Smooth muscle cell (in vitro differentiated cells): ENCODE measurements around the gene ARL2BP. TPM values are rescaled to one million over a fixed set of nuclear protein-coding genes. Genes with fewer than 3 reads are reported as not detected.

ENCODE experiments used
- DNase-seq: peaks from one replicate; lab custom pipeline; 2025; ENCODE audit not compliant: unreplicated experiment; lab: John Stamatoyannopoulos, UW
- H2AFZ ChIP-seq: fragments of 200-600 bp; sonication (generic); 2 replicates; pipeline ENCODE4 v1.6.0; 2016; ENCODE audit warnings: antibody characterized with exemption, low read depth, mild to moderate bottlenecking
- H3F3A ChIP-seq: fragments of 200-600 bp; sonication (generic); 2 replicates; pipeline ENCODE4 v1.6.0; 2017; ENCODE audit warnings: antibody characterized with exemption, low read depth
- H3K27ac ChIP-seq: fragments of 200-600 bp; sonication (generic); 2 replicates; pipeline ENCODE4 v1.5.1; 2016; ENCODE audit warnings: low read depth, mild to moderate bottlenecking
- H3K27me3 ChIP-seq: fragments of 200-600 bp; sonication (generic); 2 replicates; pipeline ENCODE4 v1.6.1; 2016; ENCODE audit warnings: low read depth, mild to moderate bottlenecking
- H3K36me3 ChIP-seq: fragments of 200-600 bp; sonication (generic); 2 replicates; pipeline ENCODE4 v1.5.1; 2016; ENCODE audit warnings: low read depth
- H3K4me1 ChIP-seq: fragments of 200-600 bp; sonication (generic); 2 replicates; pipeline ENCODE4 v1.5.1; 2016; ENCODE audit warnings: low read depth
- H3K4me2 ChIP-seq: fragments of 200-600 bp; sonication (generic); 2 replicates; pipeline ENCODE4 v1.6.0; 2016; ENCODE audit warnings: mild to moderate bottlenecking
- H3K4me3 ChIP-seq: fragments of 200-600 bp; sonication (generic); 2 replicates; pipeline ENCODE4 v1.5.1; 2016; ENCODE audit warnings: mild to moderate bottlenecking
- H3K79me2 ChIP-seq: fragments of 200-600 bp; sonication (generic); 2 replicates; pipeline ENCODE4 v1.6.0; 2016; ENCODE audit warnings: low read depth, mild to moderate bottlenecking
- H3K9ac ChIP-seq: fragments of 200-600 bp; sonication (generic); 2 replicates; pipeline ENCODE4 v1.6.0; 2016; ENCODE audit warnings: low read depth
- H3K9me3 ChIP-seq: fragments of 200-600 bp; sonication (generic); replicated peaks from 2 replicates; pipeline ENCODE4 v1.5.1; 2016; ENCODE audit warnings: low read depth
- H4K20me1 ChIP-seq: fragments of 200-600 bp; sonication (generic); 2 replicates; pipeline ENCODE4 v1.6.0; 2016; ENCODE audit warnings: low read depth
- CTCF ChIP-seq: fragments of 200-600 bp; sonication (generic); IDR thresholded peaks from 2 replicates; pipeline ENCODE4 v1.5.1; 2017; ENCODE audit warnings: borderline replicate concordance, mild to moderate bottlenecking, antibody characterized with exemption; ENCODE audit not compliant: insufficient read depth, poor library complexity, severe bottlenecking
- WGBS: methylation state at CpG from one replicate; pipeline ENCODE4 v1.1.7; 2016; ENCODE audit warnings: low lambda C conversion rate; 5-methylcytosine and 5-hydroxymethylcytosine counted together
- polyA plus RNA-seq: library from polyadenylated mRNA; unstranded; fragments of >200 nt; fragmentation: Nextera tagmentation; extraction: Ambion mirVana; gene quantifications from 2 replicates; pipeline ENCODE4 v1.2.1, GENCODE V29; 2016
- total RNA-seq: library from RNA; depleted of rRNA; stranded (reverse); fragments of >200 nt; gene quantifications from 2 replicates; pipeline ENCODE4 v1.2.3, GENCODE V29; 2014

ARL2BP gene
- total and polyA plus RNA-seq, 2 experiments from 2014 or later, result 78.1 to 88.0 TPM

GRCh38 chr16:57282510-57283213 lies 37.6 kb downstream of the ARL2BP start:
- no peak for DNase-seq
- Histone ChIP-seq H3K4me3 (peak overlapping the region; percentile 46), H3K9me3 (no peaks in the 10 kb centered on the region), H3K27me3 (peaks cover 22% of the 10 kb centered on the region), H3F3A (no peaks in the 10 kb centered on the region), H3K9ac (no peak overlapping the region), H3K4me2 (no peak overlapping the region), H2AFZ (no peak overlapping the region), H3K4me1 (no peaks in the 10 kb centered on the region), H4K20me1 (no peaks in the 10 kb centered on the region), H3K27ac (no peak overlapping the region), H3K36me3 (no peaks in the 10 kb centered on the region), H3K79me2 (no peaks in the 10 kb centered on the region)
- WGBS, result 89% methylated on average over 8 of the region's 8 CpGs
- TF ChIP-seq CTCF, result no peak

DNA sequence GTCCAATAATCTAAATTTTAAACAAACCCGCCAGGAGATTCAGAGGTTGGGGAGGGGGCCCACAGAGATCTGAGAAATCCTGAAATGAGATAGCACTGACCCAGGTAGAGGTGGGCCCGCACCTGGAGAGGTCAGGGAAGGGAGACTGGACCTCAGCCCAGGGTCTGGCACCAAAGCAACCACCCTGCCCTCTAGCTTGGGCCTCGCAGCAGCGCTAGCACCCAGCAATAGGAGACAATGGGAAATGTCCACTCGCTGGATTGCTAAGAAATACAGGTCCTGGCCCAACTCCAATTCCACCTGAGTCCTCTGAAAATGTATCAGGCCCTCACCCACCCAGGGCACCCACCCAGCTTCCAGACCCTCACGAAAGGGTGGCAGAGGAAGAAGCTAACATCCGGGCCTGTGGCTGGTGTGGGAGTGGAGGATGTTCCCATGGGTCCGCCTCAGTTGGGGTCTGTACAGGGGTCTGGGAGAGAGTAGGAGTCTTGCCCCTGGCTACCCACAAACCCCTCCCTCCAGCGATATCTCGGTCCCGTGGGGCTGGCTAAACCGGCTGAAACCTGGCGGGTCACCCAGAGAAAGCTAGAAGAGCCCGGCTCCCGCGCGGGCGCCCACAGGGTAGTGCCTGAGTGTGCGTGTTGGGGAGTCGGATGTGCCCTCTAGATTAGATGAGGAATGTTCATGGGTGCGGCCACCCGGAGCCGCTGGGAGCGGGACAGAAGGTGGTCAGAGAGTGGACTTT lies 38.3 kb downstream of the ARL2BP start:
- no peak overlapping the region for H3K27ac ChIP-seq
- no peak overlapping the region for H3K9ac ChIP-seq

GRCh38 chr16:57283959-57284208 lies 38.8 kb downstream of the ARL2BP start:
- DNase-seq, result no peak
- Histone ChIP-seq H3K4me3 (peak overlapping the region; percentile 46), H3K4me2 (peak overlapping the region; percentile 86), H3F3A (no peaks in the 10 kb centered on the region), H3K79me2 (no peaks in the 10 kb centered on the region), H3K27me3 (peaks cover 22% of the 10 kb centered on the region), H4K20me1 (no peaks in the 10 kb centered on the region), H3K9ac (no peak overlapping the region), H3K9me3 (no peaks in the 10 kb centered on the region), H3K4me1 (no peaks in the 10 kb centered on the region), H3K27ac (no peak overlapping the region), H2AFZ (no peak overlapping the region), H3K36me3 (no peaks in the 10 kb centered on the region)
- no peak for TF ChIP-seq CTCF
- WGBS, result 19% methylated on average over 13 of the region's 14 CpGs

More for the DNA sequence above, 38.3 kb downstream of the ARL2BP start:
- peak overlapping the region; percentile 46 for H3K4me3 ChIP-seq
- DNase-seq, result no peak
- no peaks in the 10 kb centered on the region for H4K20me1 ChIP-seq
- H3K27me3 ChIP-seq, result peaks cover 22% of the 10 kb centered on the region
- H3K79me2 ChIP-seq, result no peaks in the 10 kb centered on the region
- H3K9me3 ChIP-seq, result no peaks in the 10 kb centered on the region
- no peak for TF ChIP-seq CTCF
- no peak overlapping the region for H2AFZ ChIP-seq
- no peak overlapping the region for H3K4me2 ChIP-seq
- no peaks in the 10 kb centered on the region for H3K4me1 ChIP-seq
- no peaks in the 10 kb centered on the region for H3K36me3 ChIP-seq
- 71% methylated on average over 24 of the region's 24 CpGs for WGBS
- no peaks in the 10 kb centered on the region for H3F3A ChIP-seq
